GM13976 (cell line): ENCODE results near the gene GLDC.

ENCODE experiments used
- DNase-seq: peaks from one replicate; pipeline ENCODE4 v3.0.0; 2012; ENCODE audit warnings: low spot score
- in situ Hi-C: fragments of 300-500 bp; cut with MboI; formaldehyde crosslinking; loops from one replicate; pipeline ENCODE4 v1.12.0; 2022; ENCODE audit warnings: low sequenced_read_pairs, mixed read lengths, inconsistent platforms; ENCODE audit not compliant: unreplicated experiment
- TF ChIP-seq, protein P1 (sequence below): IDR thresholded peaks from 2 replicates; pipeline ENCODE4 v1.5.1; 2012; ENCODE audit warnings: borderline replicate concordance, mild to moderate bottlenecking; ENCODE audit not compliant: insufficient read depth; ENCODE audit errors: extremely low read depth, missing control alignments, control extremely low read depth

The GLDC gene

DNA sequence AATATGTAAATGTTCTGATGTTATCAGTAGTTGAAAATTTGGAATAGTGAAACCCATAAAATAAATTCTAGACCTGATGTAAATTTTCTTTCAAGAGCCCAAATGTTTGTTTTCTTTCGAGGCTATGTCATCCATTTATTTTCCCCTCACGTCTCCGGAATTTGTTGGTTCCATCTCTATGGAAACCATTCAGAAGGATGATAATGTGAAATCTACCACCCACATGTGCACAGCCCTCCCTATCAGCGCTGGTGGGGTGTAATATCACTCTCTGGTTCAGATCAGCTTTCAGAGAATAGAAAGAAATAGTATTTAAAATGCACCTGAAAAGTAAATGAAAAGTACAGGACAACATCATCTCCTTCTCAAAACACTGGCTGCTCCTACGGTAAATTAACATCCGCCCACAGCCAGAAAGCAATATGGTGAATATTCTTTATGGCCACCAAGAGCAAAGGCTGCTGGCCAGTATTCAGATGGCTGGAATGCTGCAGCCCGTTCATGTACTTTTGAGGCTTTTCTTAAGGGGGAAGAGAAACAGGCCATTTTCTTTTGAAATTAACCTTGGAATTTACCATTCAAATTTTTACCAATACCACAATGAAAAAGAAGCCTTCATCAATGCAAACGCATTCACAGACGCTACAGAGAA, 28.5 kb downstream of the GLDC start:
- TF ChIP-seq, protein P1, sequence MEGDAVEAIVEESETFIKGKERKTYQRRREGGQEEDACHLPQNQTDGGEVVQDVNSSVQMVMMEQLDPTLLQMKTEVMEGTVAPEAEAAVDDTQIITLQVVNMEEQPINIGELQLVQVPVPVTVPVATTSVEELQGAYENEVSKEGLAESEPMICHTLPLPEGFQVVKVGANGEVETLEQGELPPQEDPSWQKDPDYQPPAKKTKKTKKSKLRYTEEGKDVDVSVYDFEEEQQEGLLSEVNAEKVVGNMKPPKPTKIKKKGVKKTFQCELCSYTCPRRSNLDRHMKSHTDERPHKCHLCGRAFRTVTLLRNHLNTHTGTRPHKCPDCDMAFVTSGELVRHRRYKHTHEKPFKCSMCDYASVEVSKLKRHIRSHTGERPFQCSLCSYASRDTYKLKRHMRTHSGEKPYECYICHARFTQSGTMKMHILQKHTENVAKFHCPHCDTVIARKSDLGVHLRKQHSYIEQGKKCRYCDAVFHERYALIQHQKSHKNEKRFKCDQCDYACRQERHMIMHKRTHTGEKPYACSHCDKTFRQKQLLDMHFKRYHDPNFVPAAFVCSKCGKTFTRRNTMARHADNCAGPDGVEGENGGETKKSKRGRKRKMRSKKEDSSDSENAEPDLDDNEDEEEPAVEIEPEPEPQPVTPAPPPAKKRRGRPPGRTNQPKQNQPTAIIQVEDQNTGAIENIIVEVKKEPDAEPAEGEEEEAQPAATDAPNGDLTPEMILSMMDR = no peak
- no peak for DNase-seq
- in situ Hi-C loops = no loop called here

DNA sequence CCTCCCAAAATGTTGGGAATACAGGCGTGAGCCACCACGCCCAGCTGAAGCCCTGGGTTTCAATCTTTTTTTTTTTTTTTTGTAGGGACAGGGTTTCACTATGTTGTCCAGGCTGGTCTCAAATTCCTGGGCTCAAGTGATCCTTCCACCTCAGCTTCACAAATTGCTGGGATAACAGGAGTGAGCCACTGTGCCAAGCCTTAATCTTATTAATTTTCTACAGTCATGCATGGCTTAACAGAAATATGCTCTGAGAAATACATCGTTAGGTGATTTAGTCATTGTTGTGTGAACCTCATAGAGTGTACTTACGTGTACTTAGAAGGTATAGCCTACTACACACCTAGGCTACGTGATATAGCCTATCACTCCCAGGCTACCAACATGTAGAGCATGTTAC, 31.0 kb downstream of the GLDC start:
- in situ Hi-C loops = no loop called here
- DNase-seq = no peak
- TF ChIP-seq, protein P1 = no peak

DNA sequence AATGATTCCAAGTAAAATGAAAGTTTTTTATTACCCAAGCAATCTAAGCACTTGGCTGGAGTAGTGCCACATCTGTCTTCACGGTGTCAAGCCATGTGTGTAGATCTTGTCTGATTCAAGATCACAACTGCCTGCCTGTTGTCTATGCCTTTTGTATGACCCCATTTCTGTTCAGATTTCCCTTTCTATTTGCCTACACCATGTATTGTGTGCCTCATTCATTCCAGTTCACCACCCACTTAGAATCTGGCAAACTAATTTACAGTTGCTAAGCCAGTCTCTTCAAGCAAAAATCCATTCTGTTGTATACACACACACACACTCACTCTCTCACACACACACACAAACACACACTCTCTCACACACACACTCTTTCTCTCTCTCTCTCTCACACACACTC, 33.7 kb downstream of the GLDC start:
- TF ChIP-seq, protein P1 = no peak
- in situ Hi-C loops = no loop called here
- DNase-seq = no peak

DNA sequence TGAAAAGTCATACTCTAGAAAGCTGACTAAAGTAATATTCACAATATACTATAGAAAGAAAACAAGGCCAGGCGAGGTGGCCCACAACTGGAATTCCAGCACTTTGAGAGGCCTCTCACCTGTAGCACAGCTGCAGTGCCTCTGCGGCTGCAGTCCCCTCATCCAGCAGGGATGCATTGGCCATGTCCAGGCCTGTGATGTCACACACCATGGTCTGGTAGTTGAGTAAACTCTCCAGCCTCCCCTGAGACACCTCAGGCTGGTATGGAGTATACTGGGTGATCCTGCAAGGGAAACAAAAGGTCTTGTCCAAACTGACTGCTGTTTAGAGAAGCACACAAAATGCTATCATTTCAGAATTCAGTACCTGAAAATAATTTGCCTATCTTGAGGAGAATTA, 35.5 kb downstream of the GLDC start:
- TF ChIP-seq, protein P1 = no peak
- DNase-seq = no peak
- in situ Hi-C loops = no loop called here

DNA sequence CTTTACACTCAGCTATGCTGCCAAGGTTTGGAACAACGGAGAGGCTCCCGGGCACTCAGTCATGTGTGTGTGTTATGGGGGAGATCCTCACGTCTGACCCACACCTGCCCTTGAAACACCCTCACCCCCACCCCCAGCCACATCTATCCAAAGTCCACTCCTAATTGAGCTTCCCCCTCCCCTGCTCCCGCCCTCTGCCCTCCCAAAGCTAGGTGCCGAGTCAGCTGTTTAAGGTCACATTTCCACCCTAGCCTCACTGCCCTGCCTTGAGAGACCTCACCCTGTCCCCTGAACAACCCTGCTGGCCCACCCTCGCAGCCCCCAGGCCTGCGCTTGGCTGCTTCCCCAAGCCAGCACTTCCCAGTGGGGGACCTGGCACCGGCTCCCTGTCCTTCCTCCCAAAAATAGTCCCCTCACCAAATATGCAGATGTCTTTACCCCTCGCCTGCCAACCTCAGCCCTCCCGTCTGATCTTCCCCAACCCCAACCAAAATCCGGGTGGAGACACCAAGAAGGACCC, 36.0 kb downstream of the GLDC start:
- TF ChIP-seq, protein P1 = no peak
- in situ Hi-C loops = no loop called here
- no peak for DNase-seq

DNA sequence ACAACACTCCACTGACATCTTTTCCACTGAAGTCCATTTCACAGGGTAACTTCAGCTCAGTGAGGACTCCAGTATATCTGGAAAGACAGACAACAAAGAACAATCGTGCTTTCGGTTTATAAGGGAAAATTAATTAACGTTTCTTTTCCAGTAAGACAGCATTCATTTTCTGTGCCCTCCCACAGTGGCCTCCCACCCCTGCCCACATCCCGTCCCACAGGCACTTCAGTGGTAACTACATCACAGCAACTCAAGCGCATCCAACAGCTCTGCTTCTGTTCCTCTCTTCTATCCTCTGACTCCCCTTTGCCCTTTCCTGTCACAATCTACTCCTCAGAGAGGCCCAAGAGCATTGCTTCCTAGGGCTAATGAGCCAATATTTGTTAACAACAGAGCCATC, 40.3 kb downstream of the GLDC start:
- peak; percentile 57 for DNase-seq
- TF ChIP-seq, protein P1 = no peak
- in situ Hi-C loops = no loop called here
